ENCODE data around the gene COG8.

GRCh38 chr16:69294051-69294450, 45.3 kb downstream of the COG8 start:
- no peak for TF ChIP-seq POLR2A (IDR thresholded peaks at IDR 0.05; ENCODE audit: low read length)
- TF ChIP-seq GATA1 (IDR thresholded peaks at IDR 0.05; ENCODE audit: low read depth, low read length), result no peak

Data from erythroblast (primary cell).